GM12801 (cell line): Measurements from ENCODE around the gene CLASRP.

Experiments
- CTCF ChIP-seq: IDR thresholded peaks from one replicate; pipeline ENCODE4 v1.5.1; 2011; ENCODE audit warnings: control low read depth; ENCODE audit not compliant: insufficient read length; ENCODE audit errors: extremely low read depth

Gene CLASRP

GRCh38 chr19:45099467-45100191 lies 60.8 kb downstream of the CLASRP start:
- TF ChIP-seq CTCF, result no peak

GRCh38 chr19:45100201-45100600 lies 61.4 kb downstream of the CLASRP start:
- no peak for TF ChIP-seq CTCF

- TF ChIP-seq CTCF, result no peak
These were observed 62.0 kb downstream of the CLASRP start for GRCh38 chr19:45100846-45101252.

- no peak for TF ChIP-seq CTCF
These were observed 63.0 kb downstream of the CLASRP start for GRCh38 chr19:45101806-45102205.

- TF ChIP-seq CTCF, result no peak
These were observed 63.6 kb downstream of the CLASRP start for GRCh38 chr19:45102481-45102880.

- TF ChIP-seq CTCF, result no peak
These were observed 64.3 kb downstream of the CLASRP start for GRCh38 chr19:45103156-45103507.

GRCh38 chr19:45103508-45104319 lies 64.9 kb downstream of the CLASRP start:
- no peak for TF ChIP-seq CTCF
